NB4 (cell line): ENCODE data around the gene NXF1.
A peak's percentile ranks its signal among the peaks of the same experiment; 100 is the strongest.

Source experiments
- DNase-seq: peaks from one replicate; pipeline ENCODE4 v3.0.0; 2010; ENCODE audit warnings: low read depth
- H3K4me3 ChIP-seq: one replicate; pipeline ENCODE4 v1.5.1; 2011; ENCODE audit warnings: mild to moderate bottlenecking, low read depth, low read length, moderate library complexity
- CTCF ChIP-seq: IDR thresholded peaks from one replicate; pipeline ENCODE4 v1.5.1; 2012; ENCODE audit warnings: low read depth, low read length
- MAX ChIP-seq: IDR thresholded peaks from 2 replicates; pipeline ENCODE4 v1.6.1; 2011; ENCODE audit warnings: low read depth, low read length
- MYC ChIP-seq: IDR thresholded peaks from 2 replicates; pipeline ENCODE4 v1.6.1; 2011; ENCODE audit warnings: low read depth, low read length
- POLR2A ChIP-seq: IDR thresholded peaks from 2 replicates; pipeline ENCODE4 v1.6.1; 2011; ENCODE audit warnings: mild to moderate bottlenecking; ENCODE audit not compliant: insufficient read length; ENCODE audit errors: extremely low read depth

The NXF1 gene

GRCh38 chr11:62782753-62783152 is 22.5 kb downstream of the NXF1 start:
- DNase-seq = no peak
- H3K4me3 ChIP-seq = no peak overlapping the region
- no peak for TF ChIP-seq MAX
- TF ChIP-seq MYC = no peak
- TF ChIP-seq POLR2A = no peak
- no peak for TF ChIP-seq CTCF

- no peak overlapping the region for H3K4me3 ChIP-seq
- TF ChIP-seq POLR2A = no peak
- no peak for TF ChIP-seq CTCF
- TF ChIP-seq MYC = no peak
- TF ChIP-seq MAX = no peak
- no peak for DNase-seq
These were observed 26.8 kb downstream of the NXF1 start for GRCh38 chr11:62778441-62778840.

- H3K4me3 ChIP-seq = no peak overlapping the region
- TF ChIP-seq MYC (no peak), MAX (no peak), CTCF (no peak), POLR2A (no peak)
- no peak for DNase-seq
These were observed 27.9 kb downstream of the NXF1 start for GRCh38 chr11:62777389-62777788.

GRCh38 chr11:62775646-62776045 is 29.6 kb downstream of the NXF1 start:
- no peak for DNase-seq
- H3K4me3 ChIP-seq = no peak overlapping the region
- TF ChIP-seq CTCF (no peak), POLR2A (no peak), MYC (no peak), MAX (no peak)

GRCh38 chr11:62774407-62774806 is 30.8 kb downstream of the NXF1 start:
- no peak for TF ChIP-seq MYC
- no peak for TF ChIP-seq CTCF
- TF ChIP-seq MAX = no peak
- TF ChIP-seq POLR2A = no peak
- peak overlapping the region; percentile 1 for H3K4me3 ChIP-seq
- DNase-seq = no peak
